ENCODE results near the gene ACBD6. TPM values are rescaled to one million over a fixed set of nuclear protein-coding genes. Genes with fewer than 3 reads are reported as not detected.

Gene ACBD6
- total RNA-seq, 1 experiment from 2014 or later = 74.7 TPM

GRCh38 chr1:180253585-180254495 lies 248.5 kb downstream of the ACBD6 start:
- ChIA-PET POLR2A (no interaction called here), CTCF (interaction anchor here (0.6 to 1.6 kb wide), 4 partner anchors 57 to 111 kb away, joined by 3 to 7 read pairs (median 3); no protein-coding TSS in a partner anchor)
- TF ChIP-seq CTCF (IDR thresholded peaks at IDR 0.05; ENCODE audit: insufficient read depth in 1 of 2, low read depth in 1 of 2, low read length in 1 of 2, severe bottlenecking in 1 of 2, unreplicated experiment in 1 of 2) = no peak
- H3K4me3 ChIP-seq (ENCODE audit: low read depth, low read length) = no peak overlapping the region
- H3K4me1 Mint-ChIP-seq (ENCODE audit: low read depth, unreplicated experiment) = no peaks in the 10 kb centered on the region
- no peak overlapping the region for H3K27ac Mint-ChIP-seq (ENCODE audit: unreplicated experiment)
- H3K27me3 ChIP-seq (replicated peaks; ENCODE audit: control insufficient read depth, insufficient read depth, low read length) = no peaks in the 10 kb centered on the region
- no peaks in the 10 kb centered on the region for H3K4me1 ChIP-seq
- no peaks in the 10 kb centered on the region for H3K27me3 Mint-ChIP-seq (ENCODE audit: insufficient read depth, unreplicated experiment)
- intact Hi-C loops (cut with micrococcal nuclease; ENCODE audit: unreplicated experiment) = no loop called here
- H3K4me3 Mint-ChIP-seq (ENCODE audit: unreplicated experiment) = no peak overlapping the region
- no peaks in the 10 kb centered on the region for H3K36me3 ChIP-seq (ENCODE audit: control insufficient read depth, insufficient read depth, low read length)
- DNase-seq = no peak
- H3K36me3 Mint-ChIP-seq (ENCODE audit: insufficient read depth, unreplicated experiment) = no peaks in the 10 kb centered on the region
- no peaks in the 10 kb centered on the region for H3K9me3 Mint-ChIP-seq (ENCODE audit: unreplicated experiment)
- no peaks in the 10 kb centered on the region for H3K9me3 ChIP-seq
- no TSS peak for BruUV-seq (replicated peaks)

- Mint-ChIP-seq H3K27me3 (ENCODE audit: insufficient read depth, unreplicated experiment) (no peaks in the 10 kb centered on the region), H3K9me3 (ENCODE audit: unreplicated experiment) (no peaks in the 10 kb centered on the region), H3K4me1 (ENCODE audit: low read depth, unreplicated experiment) (no peaks in the 10 kb centered on the region), H3K36me3 (ENCODE audit: insufficient read depth, unreplicated experiment) (no peaks in the 10 kb centered on the region), H3K4me3 (ENCODE audit: unreplicated experiment) (no peak overlapping the region), H3K27ac (ENCODE audit: unreplicated experiment) (no peak overlapping the region)
- peak; percentile 63 to 85 for TF ChIP-seq CTCF (IDR thresholded peaks at IDR 0.05; ENCODE audit: insufficient read depth in 1 of 2, low read depth in 1 of 2, low read length in 1 of 2, severe bottlenecking in 1 of 2, unreplicated experiment in 1 of 2)
- ChIA-PET CTCF (interaction anchor here (1.0 to 1.6 kb wide), 3 partner anchors 58 to 84 kb away, joined by 3 to 7 read pairs (median 3); no protein-coding TSS in a partner anchor), POLR2A (no interaction called here)
- H3K36me3 ChIP-seq (ENCODE audit: control insufficient read depth, insufficient read depth, low read length) = no peaks in the 10 kb centered on the region
- H3K4me3 ChIP-seq (ENCODE audit: low read depth, low read length) = no peak overlapping the region
- H3K9me3 ChIP-seq = no peaks in the 10 kb centered on the region
- no peaks in the 10 kb centered on the region for H3K27me3 ChIP-seq (replicated peaks; ENCODE audit: control insufficient read depth, insufficient read depth, low read length)
- no TSS peak for BruUV-seq (replicated peaks)
- intact Hi-C loops (cut with micrococcal nuclease; ENCODE audit: unreplicated experiment) = loop anchor here (1.0 kb wide), 2 partner anchors 163 to 229 kb away; no protein-coding TSS in a partner anchor
- DNase-seq = peak; percentile 78 to 80
- H3K4me1 ChIP-seq = no peaks in the 10 kb centered on the region
These were observed 249.5 kb downstream of the ACBD6 start for GRCh38 chr1:180252638-180253536.

All from Caco-2 (cell line).